ENCODE results near the gene GRB10. TPM values are rescaled to one million over a fixed set of nuclear protein-coding genes. Genes with fewer than 3 reads are reported as not detected.

The GRB10 gene
- total RNA-seq, 1 experiment from 2014 or later, result 68.2 TPM

DNA sequence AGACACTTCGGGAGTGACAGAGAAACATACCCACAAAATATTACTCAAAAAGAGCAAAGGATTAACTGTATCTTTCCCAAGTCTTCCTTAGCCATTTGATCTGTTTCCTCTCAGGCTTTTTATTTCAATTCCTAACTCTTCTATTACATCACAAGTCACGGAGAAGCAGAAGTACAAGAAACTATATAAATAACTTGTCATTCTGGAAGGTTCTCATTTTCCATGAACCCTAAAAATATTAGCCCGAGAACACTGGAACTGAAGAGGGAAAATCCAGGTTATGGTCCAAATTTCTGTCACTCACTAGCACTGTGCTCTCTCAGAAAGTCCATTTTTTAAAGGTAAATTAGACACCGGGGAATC is 98.0 kb downstream of the GRB10 start:
- BruUV-seq (replicated peaks), result no TSS peak
- CTCF ChIA-PET, result interaction anchor here (0.6 to 1.3 kb wide), 2 partner anchors 476 to 801 kb away, joined by 4 read pairs; no protein-coding TSS in a partner anchor
- H3K36me3 Mint-ChIP-seq (ENCODE audit: insufficient read depth, unreplicated experiment), result peaks cover 10% of the 10 kb centered on the region

DNA sequence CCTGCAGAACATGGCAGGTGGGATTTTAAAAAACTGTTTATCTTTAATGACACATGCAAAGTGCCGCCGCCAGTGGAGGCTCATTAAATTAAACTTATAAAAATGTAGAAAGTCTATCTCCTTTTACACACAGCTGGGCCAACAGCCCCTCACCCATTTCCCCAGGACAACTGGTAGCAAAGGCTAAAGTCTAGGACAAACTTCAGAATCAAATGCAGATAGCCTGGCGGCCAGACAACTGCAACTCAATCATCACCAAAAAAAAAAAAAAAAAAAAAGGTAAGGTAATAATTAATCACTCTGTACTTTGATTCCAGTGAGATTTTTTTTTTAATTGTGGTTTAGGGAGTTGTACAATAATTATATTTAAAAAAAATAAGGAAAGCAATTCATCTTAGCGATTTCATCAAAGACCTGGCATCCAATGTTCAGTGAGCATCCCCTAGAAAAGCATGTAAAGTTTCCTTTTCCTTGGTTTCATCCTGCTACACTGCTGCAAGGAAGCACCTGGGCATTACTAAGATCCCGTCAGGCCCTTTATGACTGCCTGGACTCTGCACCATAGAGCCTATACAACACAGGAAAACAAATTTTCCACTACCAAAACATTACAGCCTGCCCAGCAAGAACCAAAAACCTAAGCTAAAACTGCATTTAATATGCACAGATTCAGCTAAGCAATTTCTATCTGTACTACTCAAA is 98.5 kb downstream of the GRB10 start:
- Mint-ChIP-seq H3K27ac (ENCODE audit: low read depth, unreplicated experiment) (no peak overlapping the region), H3K36me3 (ENCODE audit: insufficient read depth, unreplicated experiment) (peaks cover 4% of the 10 kb centered on the region), H3K27me3 (ENCODE audit: insufficient read depth, unreplicated experiment) (no peaks in the 10 kb centered on the region), H3K4me1 (ENCODE audit: insufficient read depth, unreplicated experiment) (peaks cover 6% of the 10 kb centered on the region), H3K4me3 (ENCODE audit: unreplicated experiment) (no peak overlapping the region), H3K9me3 (ENCODE audit: unreplicated experiment) (no peaks in the 10 kb centered on the region)
- ChIA-PET POLR2A (no interaction called here), CTCF (interaction anchor here (0.6 to 1.3 kb wide), 2 partner anchors 477 to 802 kb away, joined by 4 read pairs; no protein-coding TSS in a partner anchor)
- TF ChIP-seq, protein P1, sequence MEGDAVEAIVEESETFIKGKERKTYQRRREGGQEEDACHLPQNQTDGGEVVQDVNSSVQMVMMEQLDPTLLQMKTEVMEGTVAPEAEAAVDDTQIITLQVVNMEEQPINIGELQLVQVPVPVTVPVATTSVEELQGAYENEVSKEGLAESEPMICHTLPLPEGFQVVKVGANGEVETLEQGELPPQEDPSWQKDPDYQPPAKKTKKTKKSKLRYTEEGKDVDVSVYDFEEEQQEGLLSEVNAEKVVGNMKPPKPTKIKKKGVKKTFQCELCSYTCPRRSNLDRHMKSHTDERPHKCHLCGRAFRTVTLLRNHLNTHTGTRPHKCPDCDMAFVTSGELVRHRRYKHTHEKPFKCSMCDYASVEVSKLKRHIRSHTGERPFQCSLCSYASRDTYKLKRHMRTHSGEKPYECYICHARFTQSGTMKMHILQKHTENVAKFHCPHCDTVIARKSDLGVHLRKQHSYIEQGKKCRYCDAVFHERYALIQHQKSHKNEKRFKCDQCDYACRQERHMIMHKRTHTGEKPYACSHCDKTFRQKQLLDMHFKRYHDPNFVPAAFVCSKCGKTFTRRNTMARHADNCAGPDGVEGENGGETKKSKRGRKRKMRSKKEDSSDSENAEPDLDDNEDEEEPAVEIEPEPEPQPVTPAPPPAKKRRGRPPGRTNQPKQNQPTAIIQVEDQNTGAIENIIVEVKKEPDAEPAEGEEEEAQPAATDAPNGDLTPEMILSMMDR (IDR thresholded peaks at IDR 0.05; ENCODE audit: unreplicated experiment), result no peak
- BruUV-seq (replicated peaks), result no TSS peak
- DNase-seq (ENCODE audit: unreplicated experiment), result no peak
- intact Hi-C loops (cut with micrococcal nuclease), result no loop called here

More for the DNA sequence above, 98.0 kb downstream of the GRB10 start:
- Mint-ChIP-seq H3K27ac (ENCODE audit: low read depth, unreplicated experiment) (no peak overlapping the region), H3K4me3 (ENCODE audit: unreplicated experiment) (no peak overlapping the region), H3K4me1 (ENCODE audit: insufficient read depth, unreplicated experiment) (peaks cover 6% of the 10 kb centered on the region), H3K9me3 (ENCODE audit: unreplicated experiment) (no peaks in the 10 kb centered on the region), H3K27me3 (ENCODE audit: insufficient read depth, unreplicated experiment) (no peaks in the 10 kb centered on the region)
- POLR2A ChIA-PET, result no interaction called here
- no peak for DNase-seq (ENCODE audit: unreplicated experiment)
- TF ChIP-seq, protein P1 (IDR thresholded peaks at IDR 0.05; ENCODE audit: unreplicated experiment), result no peak
- intact Hi-C loops (cut with micrococcal nuclease), result no loop called here

DNA sequence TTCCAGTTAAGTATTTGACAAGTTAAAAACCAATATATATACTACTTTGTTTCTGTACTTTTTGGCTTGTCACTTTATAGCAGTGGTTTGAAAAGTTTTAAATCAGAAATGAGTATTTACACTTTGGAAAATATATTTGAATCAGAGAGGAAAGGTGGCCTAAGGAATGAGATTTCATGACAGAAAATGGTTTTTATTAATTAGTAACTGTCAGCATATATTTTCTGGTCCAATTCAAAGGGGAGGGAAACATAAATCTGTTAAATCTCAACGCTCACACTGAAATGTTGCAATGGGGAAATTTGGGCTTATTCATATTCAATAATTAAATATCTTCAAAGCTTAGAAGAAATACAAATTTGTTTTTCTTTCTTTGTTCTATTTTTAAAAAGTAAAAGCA is 100.1 kb downstream of the GRB10 start:
- no peak for DNase-seq (ENCODE audit: unreplicated experiment)
- intact Hi-C loops (cut with micrococcal nuclease), result no loop called here
- ChIA-PET CTCF (interaction anchor here (0.6 kb wide), 1 partner anchor 406 kb away, joined by 3 read pairs; no protein-coding TSS in a partner anchor), POLR2A (no interaction called here)
- Mint-ChIP-seq H3K4me1 (ENCODE audit: insufficient read depth, unreplicated experiment) (peaks cover 6% of the 10 kb centered on the region), H3K9me3 (ENCODE audit: unreplicated experiment) (no peaks in the 10 kb centered on the region), H3K27ac (ENCODE audit: low read depth, unreplicated experiment) (no peak overlapping the region), H3K4me3 (ENCODE audit: unreplicated experiment) (no peak overlapping the region), H3K27me3 (ENCODE audit: insufficient read depth, unreplicated experiment) (no peaks in the 10 kb centered on the region), H3K36me3 (ENCODE audit: insufficient read depth, unreplicated experiment) (peaks cover 4% of the 10 kb centered on the region)
- BruUV-seq (replicated peaks), result no TSS peak
- TF ChIP-seq, protein P1 (IDR thresholded peaks at IDR 0.05; ENCODE audit: unreplicated experiment), result no peak

DNA sequence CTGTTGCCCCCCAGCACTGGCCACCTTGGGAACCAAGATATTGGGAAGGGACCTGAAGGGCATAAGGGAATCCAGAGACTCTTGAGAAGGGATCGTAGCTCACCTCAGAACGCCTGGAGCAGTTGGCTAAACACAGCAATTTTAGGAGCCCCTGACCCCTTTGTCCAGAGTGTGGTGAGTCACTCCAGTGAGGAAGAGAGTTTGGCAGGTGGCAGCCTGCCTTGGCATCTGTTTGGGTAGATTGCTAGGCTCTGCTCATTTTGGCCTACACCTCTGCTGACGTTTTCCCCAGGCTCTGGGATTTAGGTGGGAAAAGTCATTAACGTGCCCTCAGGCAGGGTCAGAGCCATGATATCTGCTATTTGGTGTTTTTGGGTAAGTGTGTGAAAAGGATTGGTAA is 100.6 kb downstream of the GRB10 start:
- intact Hi-C loops (cut with micrococcal nuclease), result no loop called here
- peaks cover 6% of the 10 kb centered on the region for H3K4me1 Mint-ChIP-seq (ENCODE audit: insufficient read depth, unreplicated experiment)
- ChIA-PET POLR2A (no interaction called here), CTCF (interaction anchor here (0.6 to 5.5 kb wide), 3 partner anchors 215 to 407 kb away, joined by 3 to 77 read pairs (median 3); no protein-coding TSS in a partner anchor)
- H3K9me3 Mint-ChIP-seq (ENCODE audit: unreplicated experiment), result no peaks in the 10 kb centered on the region
- no peak overlapping the region for H3K27ac Mint-ChIP-seq (ENCODE audit: low read depth, unreplicated experiment)
- TF ChIP-seq, protein P1 (IDR thresholded peaks at IDR 0.05; ENCODE audit: unreplicated experiment), result no peak
- no peaks in the 10 kb centered on the region for H3K27me3 Mint-ChIP-seq (ENCODE audit: insufficient read depth, unreplicated experiment)
- BruUV-seq (replicated peaks), result no TSS peak
- no peak overlapping the region for H3K4me3 Mint-ChIP-seq (ENCODE audit: unreplicated experiment)
- peak; percentile 69 for DNase-seq (ENCODE audit: unreplicated experiment)
- peaks cover 4% of the 10 kb centered on the region for H3K36me3 Mint-ChIP-seq (ENCODE audit: insufficient read depth, unreplicated experiment)
